HTR-8/SVneo (cell line): Measurements from ENCODE around the gene BABAM2.

Experiments
- DNase-seq: peaks from one replicate; pipeline ENCODE4 v3.0.0; 2011; ENCODE audit warnings: low spot score, mixed read lengths; ENCODE audit not compliant: insufficient read length
- FAIRE-seq: peaks from 2 replicates; lab custom pipeline; 2011; peaks lifted over from hg19 to GRCh38; lab: Jason Lieb, UNC

BABAM2 gene

GRCh38 chr2:28049899-28050298 is 159.4 kb downstream of the BABAM2 start:
- FAIRE-seq = peak; percentile 89
- DNase-seq = no peak

DNA sequence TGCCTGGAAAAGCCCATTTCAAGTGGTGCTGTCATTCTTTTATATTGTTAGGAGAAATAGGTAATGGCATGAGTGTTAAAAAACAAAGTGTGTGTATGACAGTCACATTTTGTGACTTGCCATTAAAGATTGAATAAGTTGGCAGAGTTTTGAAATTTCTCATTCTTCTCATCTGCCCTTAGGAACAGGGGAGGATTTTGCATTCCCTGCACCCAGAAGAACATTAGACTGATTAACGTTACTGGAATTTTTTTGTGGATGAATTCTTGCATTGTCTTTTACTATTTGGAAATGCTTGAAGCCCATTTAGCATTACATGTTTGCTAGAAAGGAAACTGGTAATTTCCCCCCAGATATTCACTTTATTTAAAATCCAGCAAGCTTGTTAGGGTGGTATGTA is 162.2 kb downstream of the BABAM2 start:
- FAIRE-seq (no peak), DNase-seq (no peak)

DNA sequence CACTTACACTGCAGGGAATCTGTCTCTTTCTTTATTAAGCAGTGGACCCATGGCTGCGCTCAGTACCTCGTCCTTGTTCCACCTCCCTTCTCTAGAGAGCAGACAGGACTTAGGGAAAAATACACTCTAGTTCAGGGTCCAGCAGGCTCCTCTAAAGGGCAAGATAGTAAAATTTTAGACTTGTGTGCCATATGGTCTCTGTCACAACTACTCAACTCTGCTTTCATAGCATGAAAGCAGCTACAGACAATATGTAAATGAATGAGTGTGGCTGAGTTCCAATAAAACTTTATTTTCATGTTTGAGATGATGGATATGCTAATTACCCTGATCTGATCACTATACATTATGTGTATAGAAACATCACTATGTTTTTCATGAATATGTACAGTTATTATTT is 163.1 kb downstream of the BABAM2 start:
- no peak for DNase-seq
- no peak for FAIRE-seq

DNA sequence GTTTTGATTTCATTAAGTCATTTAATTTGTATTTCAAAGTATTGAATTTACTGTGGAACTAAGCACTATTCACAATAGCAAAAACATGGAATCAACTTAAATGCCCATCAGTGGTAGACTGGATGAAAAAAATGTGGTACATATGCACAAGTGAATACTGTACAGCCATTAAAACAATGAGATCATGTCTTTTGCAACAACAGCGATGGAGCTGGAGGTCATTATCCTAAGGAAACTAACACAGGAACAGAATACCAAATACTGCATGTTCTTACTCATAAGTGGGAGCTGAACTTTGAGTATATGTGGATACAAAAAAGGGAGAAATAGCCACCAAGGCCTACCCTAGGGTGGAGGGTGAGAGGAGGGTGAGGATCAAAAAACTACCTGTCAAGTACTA is 164.4 kb downstream of the BABAM2 start:
- DNase-seq = no peak
- peak; percentile 42 for FAIRE-seq

DNA sequence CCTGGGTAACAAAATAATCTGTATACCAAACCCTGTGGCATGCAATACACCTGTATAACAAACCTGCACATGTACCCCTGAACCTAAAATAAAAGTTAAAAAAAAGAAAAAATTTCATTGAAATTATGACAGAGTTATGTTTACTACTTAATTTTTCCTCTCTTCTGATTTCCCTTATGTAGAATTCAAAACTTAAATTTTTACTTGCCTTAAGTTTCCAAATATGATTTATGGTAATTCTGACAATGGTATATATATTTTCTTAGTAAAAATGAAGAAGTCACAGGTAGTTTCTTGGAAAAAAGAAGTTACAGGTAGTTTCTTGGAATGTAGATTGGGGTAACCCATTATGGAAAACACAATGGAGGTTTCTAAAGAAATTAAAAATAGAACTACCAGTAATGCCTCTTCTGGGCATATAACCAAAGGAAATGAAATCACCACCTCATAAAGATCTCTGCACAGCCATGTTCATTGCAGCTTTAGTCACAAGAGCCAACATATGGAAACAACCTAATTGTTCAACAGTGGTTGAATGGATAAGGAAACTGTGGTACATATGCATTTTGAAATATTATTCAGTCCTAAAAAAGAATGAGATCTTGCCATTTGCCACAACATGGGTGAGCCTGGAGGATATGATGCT is 164.9 kb downstream of the BABAM2 start:
- FAIRE-seq (no peak), DNase-seq (no peak)

GRCh38 chr2:28058791-28059190 is 168.3 kb downstream of the BABAM2 start:
- no peak for FAIRE-seq
- DNase-seq = no peak

DNA sequence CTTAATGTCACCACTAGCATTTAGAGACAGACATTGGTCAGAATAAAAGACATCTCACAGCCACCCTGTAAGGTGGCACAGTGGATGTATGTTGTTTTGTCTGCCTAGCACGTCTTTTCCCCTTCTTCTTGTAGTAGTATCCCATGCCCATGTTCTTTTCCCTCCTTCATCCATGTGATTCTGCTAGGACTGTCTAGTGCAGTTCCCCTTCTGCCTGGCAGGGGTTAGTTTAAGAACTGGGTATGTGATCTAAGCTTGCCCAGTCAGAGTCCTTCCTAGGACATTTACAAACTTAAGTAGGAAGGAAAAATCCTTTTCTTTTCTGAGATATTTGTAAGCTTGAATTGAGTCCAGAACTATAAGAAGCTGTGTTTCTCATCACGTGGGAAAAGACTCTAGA is 172.3 kb downstream of the BABAM2 start:
- no peak for DNase-seq
- FAIRE-seq = peak; percentile 20

DNA sequence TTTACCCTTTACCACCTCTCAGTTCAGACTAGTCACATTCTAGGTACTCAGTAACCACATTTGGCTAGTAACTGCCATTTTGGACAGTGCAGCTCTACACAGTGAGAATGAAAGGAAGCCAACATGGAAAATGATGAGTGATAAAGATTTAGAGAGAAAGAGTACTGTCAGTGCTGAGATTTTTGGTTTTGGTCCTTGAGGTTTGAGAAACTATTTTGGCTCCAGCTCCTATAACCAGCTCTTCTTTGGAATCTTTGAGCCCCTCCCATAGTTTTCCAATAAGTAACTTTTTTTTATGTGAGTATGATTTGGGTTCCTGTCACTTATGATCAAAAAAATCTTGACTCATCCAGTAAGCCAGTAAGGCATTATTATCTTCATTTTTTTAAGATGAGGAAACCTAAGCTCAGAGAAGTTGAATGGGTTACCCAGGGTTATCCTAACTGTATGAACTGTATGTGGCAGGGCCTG is 173.0 kb downstream of the BABAM2 start:
- DNase-seq (no peak), FAIRE-seq (no peak)

GRCh38 chr2:28067602-28068001 is 177.1 kb downstream of the BABAM2 start:
- FAIRE-seq = peak; percentile 42
- no peak for DNase-seq

DNA sequence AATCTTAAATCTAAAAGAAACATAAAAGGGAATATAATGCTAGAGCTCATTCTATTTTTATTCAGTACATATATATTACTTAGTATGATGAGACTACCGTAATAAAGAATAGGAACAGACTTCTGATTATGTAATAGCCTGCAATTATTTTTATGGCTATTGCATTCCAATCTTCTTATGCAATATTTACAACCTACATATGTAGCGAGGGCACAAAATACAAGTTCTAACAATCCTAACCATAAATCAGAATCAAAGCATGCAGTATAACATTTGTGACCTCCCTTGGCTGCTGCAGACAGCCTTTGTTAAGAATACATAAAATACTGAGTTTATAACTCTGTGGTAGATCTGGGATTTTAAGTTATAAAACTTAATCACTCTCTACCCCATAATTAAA is 177.6 kb downstream of the BABAM2 start:
- FAIRE-seq (peak; percentile 76), DNase-seq (peak; percentile 64)

DNA sequence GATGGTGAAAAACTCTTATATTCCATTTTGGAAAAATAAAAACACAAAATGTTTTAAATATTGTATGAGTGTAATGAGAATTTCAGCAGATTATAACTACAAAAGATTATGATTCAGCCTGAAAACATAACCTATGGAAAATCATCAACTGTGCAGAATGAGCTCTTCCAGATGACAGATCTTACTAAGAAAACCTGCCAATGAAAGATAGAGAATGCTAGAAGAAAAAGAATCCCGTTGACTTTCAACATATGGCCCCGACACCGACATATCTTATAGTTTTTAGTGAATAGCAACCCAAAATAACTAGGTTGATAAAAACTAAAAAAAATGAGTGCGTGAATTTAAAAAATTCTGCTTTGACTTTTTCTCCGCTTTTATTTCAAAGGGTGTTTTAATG is 178.0 kb downstream of the BABAM2 start:
- no peak for DNase-seq
- FAIRE-seq = no peak

DNA sequence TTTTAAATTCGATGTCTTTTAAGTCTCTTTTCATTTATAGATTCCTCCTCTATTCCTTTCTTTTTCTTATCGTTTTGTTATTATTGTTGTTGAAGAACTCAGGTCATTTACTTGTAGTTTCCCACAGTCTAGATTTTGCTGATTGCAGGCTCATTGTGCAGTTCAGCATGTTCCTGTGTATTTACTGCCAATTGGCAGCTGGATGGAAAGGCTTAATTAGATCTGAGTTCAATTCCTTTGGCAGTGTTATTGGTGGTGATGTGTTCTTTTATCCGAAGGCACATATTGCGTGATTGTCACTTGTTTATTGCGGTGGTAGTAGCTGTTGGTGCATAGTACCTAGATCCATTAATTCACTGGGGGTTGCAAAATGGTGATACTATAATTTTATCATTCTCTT is 180.7 kb downstream of the BABAM2 start:
- no peak for FAIRE-seq

GRCh38 chr2:28074137-28074536 is 183.6 kb downstream of the BABAM2 start:
- DNase-seq (no peak), FAIRE-seq (no peak)

More for the DNA sequence above, 180.7 kb downstream of the BABAM2 start:
- no peak for DNase-seq

DNA sequence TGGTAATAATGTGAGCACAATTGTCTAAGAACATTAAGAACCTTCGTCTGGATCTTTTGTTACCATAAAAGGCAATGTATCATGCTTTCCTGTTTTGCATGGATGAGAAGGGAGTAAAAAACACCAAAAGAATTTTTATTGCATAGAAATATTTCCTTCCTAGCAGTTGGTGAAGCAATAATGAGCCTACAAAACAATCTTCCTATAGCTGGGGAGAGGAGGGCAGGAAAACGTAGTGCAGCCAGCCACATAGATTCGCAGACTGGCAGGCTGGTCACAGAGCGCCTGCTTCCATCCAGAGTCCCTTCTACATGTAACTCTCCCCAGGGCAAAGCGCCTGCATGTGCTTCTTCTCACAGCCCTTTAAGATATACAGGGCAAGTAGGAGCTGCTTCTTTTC is 190.4 kb downstream of the BABAM2 start:
- FAIRE-seq (peak; percentile 76), DNase-seq (peak; percentile 28)

- peak; percentile 13 for FAIRE-seq
- no peak for DNase-seq
These were observed 191.6 kb downstream of the BABAM2 start for GRCh38 chr2:28082131-28082530.

DNA sequence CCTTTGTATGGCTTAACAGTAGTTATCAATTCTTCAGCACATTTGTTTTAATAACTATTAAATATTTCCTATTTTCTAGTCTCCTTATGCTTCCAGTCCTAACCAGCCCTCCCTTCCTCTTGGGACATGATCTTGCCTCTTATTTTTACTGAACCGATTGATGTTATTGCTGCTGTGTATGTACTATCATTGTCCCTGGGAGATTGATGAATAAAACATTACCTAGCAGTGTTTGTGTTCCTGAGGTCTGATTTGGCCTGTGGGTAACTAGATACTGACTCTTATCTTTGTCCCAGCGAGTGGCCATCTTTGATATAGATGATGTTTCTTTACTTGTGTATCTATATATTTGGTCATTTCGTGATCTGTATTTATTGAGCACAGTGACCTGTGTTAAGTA is 192.9 kb downstream of the BABAM2 start:
- no peak for DNase-seq
- no peak for FAIRE-seq

- no peak for DNase-seq
- FAIRE-seq = no peak
These were observed 194.0 kb downstream of the BABAM2 start for GRCh38 chr2:28084564-28084963.

DNA sequence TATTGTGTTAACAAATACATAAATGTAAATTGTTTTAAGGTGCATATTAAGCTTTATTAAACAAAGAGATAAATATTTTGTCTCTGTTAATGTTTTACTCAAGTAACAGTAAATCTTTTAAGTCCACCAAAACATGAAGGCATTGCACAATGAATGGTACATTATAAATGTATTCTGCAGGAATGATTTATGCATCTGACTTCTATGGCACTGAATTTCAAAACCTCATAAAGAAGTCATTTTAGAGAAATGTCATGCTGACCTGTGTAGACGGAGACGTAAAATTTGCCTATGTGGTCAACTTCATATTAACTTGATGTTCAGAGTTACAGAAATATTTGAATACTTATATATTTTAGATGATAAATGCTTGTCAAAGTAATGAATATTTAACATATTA is 194.7 kb downstream of the BABAM2 start:
- DNase-seq (no peak), FAIRE-seq (no peak)

DNA sequence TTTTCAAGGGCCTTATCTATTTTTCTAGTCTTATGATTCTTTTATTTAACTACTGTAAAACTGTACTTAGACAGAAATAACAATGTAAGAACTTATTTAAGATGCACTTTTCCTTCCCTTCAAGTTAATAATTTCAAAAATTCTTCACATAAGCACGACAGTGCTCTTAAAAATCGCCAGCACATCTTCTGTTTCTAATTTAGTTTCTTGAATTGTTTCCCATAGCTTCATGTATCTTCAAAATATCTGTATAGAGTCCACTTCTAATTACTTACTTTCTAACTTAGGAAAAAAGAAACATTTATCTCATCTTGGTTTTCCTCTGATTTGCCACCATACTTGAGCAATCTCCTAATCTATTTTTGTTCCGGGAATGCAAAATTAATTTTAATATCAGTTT is 196.1 kb downstream of the BABAM2 start:
- FAIRE-seq (no peak), DNase-seq (no peak)

GRCh38 chr2:28088970-28089369 is 198.4 kb downstream of the BABAM2 start:
- FAIRE-seq (peak; percentile 42), DNase-seq (peak; percentile 41)

GRCh38 chr2:28089486-28089885 is 199.0 kb downstream of the BABAM2 start:
- FAIRE-seq (no peak), DNase-seq (no peak)

GRCh38 chr2:28093308-28093707 is 202.8 kb downstream of the BABAM2 start:
- DNase-seq (no peak), FAIRE-seq (peak; percentile 64)
